T follicular helper cell (primary cell): ENCODE data around the gene RUBCN.
"Not testable (repeated sequence)": the region's sequence is repeated elsewhere in the genome, so short reads cannot be mapped to it uniquely, and the experiment has no call there.

Experiments
- DNase-seq: peaks from one replicate; pipeline ENCODE4 v3.0.0-alpha.2; 2020; ENCODE audit warnings: low read depth

Gene RUBCN

DNA sequence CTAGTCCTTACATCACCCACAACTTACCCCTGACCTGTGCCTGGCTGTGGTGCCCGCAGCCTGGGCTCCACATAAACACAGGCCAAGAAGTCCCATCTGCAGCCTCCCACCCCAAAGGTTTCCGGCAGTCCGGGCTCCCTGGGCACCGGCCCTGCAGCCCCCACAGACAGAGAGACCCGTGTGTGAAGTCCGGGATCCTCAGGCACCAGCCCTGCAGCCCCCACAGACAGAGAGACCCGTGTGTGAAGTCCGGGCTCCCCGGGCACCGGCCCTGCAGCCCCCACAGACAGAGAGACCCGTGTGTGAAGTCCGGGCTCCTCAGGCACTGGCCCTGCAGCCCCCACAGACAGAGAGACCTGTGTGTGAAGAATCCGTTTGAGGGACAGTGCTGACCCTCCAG is 78.0 kb downstream of the RUBCN start:
- not testable (repeated sequence) for DNase-seq

GRCh38 chr3:197657541-197658292 is 79.0 kb downstream of the RUBCN start:
- not testable (repeated sequence) for DNase-seq

GRCh38 chr3:197656960-197657359 is 79.7 kb downstream of the RUBCN start:
- not testable (repeated sequence) for DNase-seq

GRCh38 chr3:197656129-197656528 is 80.6 kb downstream of the RUBCN start:
- not testable (repeated sequence) for DNase-seq

DNA sequence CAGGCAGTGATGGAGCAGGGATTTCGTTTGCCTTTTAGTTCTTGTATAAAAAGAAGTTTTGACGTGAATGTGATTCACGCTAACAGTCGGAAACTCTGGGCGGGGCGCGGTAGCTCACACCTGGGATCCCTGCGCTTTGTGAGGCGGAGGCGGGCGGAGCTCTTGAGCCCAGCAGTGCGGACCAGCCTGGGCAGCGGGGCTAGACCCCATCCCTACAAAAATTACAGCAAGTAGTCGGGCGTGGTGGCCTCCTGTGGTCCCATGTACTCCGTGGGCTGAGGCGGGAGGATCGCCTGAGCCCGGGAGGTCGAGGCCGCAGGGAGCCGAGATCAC is 81.7 kb downstream of the RUBCN start:
- not testable (repeated sequence) for DNase-seq

- not testable (repeated sequence) for DNase-seq
Measured at GRCh38 chr3:197654090-197654997, 82.4 kb downstream of the RUBCN start.

DNA sequence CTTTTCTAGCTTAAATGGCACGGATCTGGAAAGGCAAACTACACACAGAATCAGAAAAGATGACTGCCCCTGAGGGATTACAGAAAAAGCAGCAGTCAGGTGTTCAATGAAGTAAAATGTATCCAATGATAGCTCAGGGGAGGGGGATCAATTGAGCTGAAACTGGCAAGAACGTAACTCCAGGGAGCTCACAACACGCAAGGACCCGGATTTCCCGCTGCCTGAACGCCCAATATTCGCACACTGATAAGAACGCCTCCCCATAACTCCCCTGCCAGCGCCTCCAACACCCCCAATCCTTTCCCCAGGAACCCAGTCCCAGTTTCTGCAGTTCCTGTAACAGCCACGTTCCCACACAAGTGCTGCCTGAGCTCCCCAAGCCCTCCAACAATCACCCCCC is 83.8 kb downstream of the RUBCN start:
- DNase-seq, result not testable (repeated sequence)

DNA sequence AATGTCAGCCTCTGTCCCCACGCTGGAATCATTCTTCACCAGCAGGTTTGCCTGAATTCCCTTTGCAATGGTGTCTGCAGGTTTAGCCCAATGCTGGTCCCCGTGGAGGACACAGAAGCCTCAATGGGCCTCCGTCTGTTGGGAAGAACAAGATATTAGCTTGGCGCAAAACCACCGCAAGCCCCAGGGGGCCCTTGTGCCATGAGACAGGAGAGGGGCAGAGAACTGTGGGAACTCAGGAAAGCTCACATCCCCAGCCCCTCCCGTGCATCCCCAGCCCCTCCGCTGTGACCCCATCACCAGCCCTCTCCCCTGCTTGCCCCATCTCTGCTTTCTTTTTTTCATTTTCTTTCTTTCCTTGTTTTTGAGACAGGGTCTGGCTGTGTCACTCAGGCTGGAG is 89.1 kb downstream of the RUBCN start:
- DNase-seq, result not testable (repeated sequence)

DNA sequence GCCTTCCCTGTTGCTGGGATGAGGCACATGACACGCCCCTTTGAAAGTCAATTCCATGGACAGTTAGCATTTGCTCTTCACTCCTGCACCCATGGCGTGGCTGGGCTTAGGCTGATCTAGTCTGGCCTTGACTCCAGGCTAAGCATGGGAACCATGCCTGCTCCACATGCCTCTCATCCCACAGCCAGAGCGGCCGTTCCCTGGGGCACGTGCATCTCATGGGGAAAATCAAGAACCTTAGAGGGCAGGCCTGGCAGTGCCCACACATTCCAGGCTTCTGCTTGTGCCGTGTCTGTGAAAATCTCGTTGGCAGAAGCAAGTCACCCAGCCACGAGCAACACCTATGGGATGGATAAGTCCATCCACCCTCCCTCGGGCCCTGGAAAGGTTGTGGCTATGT is 89.5 kb downstream of the RUBCN start:
- not testable (repeated sequence) for DNase-seq

GRCh38 chr3:197646294-197646693 is 90.4 kb downstream of the RUBCN start:
- not testable (repeated sequence) for DNase-seq

DNA sequence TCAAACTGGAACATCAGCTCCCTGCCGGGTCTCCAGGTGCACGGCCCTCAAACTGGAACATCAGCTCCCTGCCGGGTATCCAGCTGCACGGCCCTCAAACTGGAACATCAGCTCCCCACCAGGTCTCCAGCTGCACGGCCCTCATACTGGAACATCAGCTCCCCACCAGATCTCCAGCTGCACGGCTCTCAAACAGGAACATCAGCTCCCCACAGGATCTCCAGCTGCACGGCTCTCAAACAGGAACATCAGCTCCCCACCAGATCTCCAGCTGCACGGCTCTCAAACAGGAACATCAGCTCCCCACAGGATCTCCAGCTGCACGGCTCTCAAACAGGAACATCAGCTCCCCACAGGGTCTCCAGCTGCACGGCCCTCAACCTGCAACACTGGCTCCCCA is 99.1 kb downstream of the RUBCN start:
- not testable (repeated sequence) for DNase-seq

GRCh38 chr3:197631989-197632388 is 104.7 kb downstream of the RUBCN start:
- DNase-seq, result not testable (repeated sequence)

GRCh38 chr3:197630766-197631165 is 105.9 kb downstream of the RUBCN start:
- DNase-seq, result not testable (repeated sequence)

DNA sequence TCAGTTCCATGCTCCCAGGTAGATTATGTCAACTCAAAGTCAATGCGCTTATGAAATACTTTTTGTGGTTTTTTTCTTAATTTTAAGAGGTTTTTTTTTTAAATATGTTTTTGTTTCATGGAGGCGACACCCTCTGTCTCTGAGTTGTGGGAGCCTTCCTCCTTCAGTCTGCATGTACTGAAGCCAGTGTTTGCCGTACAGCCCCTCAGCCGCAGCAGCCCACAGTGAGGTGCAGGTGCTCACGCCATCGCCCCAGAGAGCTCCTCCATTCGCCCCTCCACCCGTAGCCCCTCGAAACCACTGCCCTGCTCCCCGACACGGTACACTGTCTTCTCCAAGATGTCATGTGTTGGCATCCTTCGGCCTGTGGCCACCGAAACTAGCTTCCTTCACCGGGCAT is 107.4 kb downstream of the RUBCN start:
- not testable (repeated sequence) for DNase-seq

GRCh38 chr3:197627772-197628523 is 108.8 kb downstream of the RUBCN start:
- peak; percentile 79 for DNase-seq

GRCh38 chr3:197627158-197627771 is 109.4 kb downstream of the RUBCN start:
- DNase-seq, result not testable (repeated sequence)

DNA sequence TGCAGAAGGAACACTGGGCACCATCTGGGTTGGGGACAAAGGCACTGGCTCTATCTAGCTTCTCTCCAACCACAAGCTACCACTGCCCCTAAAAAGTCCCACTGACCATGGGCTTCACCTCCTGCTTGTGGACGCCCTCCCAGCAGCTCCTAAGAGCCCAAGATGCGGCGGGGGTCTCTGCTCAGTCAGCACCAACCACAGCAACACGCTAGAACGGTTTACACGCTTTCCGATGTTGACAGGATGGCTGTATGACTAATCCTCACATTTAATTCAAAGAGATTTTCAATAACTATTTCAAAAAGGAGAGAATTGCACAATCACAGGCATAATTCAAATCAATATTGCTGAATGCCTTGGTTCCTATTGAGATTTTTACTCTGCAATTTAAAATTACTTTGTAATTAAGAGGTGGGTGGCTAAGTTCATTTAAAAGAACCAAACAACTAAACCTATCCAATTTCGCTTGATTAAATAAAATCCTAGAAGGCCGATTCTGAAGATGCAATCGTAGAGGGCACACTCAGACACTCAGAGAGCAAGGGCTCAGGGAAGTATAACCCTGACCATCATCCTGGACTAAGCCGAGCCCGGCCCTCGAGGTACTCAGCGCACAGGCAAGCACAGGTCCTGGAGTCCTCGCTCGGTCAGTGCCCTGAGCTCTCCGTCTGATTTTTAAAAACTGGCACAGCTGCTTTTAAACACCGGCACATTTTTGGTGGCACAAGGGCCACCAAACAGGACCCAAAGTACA is 110.1 kb downstream of the RUBCN start:
- DNase-seq, result not testable (repeated sequence)

DNA sequence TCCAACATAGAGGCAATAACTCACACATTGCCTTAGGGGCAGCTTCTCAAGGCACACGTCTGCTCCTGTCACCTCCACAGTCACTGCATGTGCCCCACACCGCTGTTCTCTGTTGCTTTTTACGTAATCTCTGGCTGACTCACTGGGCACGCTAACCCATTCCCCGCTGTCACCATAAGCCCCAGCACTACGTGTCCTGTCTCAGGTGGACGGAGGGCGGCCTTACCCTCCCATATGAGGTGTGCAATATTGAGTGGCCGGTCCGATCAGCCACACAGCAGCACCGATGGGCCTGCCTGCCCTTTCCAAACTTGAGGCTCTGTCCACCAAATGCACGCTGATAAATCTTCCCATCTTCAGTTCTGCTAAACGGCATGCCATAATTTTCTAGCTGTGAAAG is 115.2 kb downstream of the RUBCN start:
- not testable (repeated sequence) for DNase-seq
